Measurements from ENCODE around the gene IL31. TPM values are rescaled to one million over a fixed set of nuclear protein-coding genes. Genes with fewer than 3 reads are reported as not detected.

Gene IL31
- total RNA-seq, 1 donor from 2014 or later: not detected

DNA sequence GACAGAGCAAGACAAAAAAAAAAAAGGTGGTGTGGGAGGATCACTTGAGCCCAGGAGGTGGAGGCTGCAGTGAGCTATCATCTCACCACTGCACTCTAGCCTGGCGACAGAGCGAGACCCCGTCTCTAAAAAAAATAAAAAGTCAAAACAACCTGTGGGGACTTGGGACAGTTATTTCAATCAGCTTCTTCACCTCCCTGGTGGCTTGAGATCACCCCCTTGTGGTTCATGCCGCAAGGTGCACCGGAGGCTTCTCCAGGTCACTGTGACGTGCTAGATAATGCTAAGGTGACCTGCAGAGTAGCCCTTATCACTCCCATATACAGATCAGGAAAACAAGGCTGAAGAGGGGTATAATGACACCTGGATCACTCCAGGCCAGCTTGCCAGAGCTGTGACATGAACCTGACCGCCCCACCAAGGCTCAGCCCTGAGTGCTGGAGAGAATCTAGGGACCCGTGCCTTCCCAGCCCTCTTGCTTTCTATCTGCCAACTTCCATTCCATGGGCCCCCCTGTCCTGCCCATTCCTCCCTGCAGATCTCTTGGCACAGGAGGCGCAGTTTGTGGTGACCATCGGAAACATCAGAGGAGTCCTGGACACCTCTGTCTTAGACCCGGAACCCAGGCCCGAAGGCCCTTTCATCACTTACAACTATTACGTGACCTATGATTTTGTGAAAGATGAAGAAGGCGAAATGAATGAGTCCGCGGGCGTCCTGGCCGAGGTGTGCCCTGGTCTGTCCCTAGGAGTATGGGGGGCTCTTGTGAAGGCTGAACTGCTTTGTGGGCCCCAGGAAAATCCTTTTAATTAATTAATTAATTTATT is 17.0 kb upstream of the IL31 start:
- DNase-seq (ENCODE audit: low spot score): no peak
- TF ChIP-seq, protein P1, sequence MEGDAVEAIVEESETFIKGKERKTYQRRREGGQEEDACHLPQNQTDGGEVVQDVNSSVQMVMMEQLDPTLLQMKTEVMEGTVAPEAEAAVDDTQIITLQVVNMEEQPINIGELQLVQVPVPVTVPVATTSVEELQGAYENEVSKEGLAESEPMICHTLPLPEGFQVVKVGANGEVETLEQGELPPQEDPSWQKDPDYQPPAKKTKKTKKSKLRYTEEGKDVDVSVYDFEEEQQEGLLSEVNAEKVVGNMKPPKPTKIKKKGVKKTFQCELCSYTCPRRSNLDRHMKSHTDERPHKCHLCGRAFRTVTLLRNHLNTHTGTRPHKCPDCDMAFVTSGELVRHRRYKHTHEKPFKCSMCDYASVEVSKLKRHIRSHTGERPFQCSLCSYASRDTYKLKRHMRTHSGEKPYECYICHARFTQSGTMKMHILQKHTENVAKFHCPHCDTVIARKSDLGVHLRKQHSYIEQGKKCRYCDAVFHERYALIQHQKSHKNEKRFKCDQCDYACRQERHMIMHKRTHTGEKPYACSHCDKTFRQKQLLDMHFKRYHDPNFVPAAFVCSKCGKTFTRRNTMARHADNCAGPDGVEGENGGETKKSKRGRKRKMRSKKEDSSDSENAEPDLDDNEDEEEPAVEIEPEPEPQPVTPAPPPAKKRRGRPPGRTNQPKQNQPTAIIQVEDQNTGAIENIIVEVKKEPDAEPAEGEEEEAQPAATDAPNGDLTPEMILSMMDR (IDR thresholded peaks at IDR 0.05): peak; percentile 83
- H3K9me3 Mint-ChIP-seq (ENCODE audit: low read depth): peaks cover 13% of the 10 kb centered on the region
- H3K27me3 Mint-ChIP-seq (ENCODE audit: low read depth): peaks cover 3% of the 10 kb centered on the region
- no peak overlapping the region for H3K27ac Mint-ChIP-seq (ENCODE audit: unreplicated experiment)
- no peaks in the 10 kb centered on the region for H3K4me1 Mint-ChIP-seq (ENCODE audit: low read depth)
- H3K4me3 Mint-ChIP-seq (ENCODE audit: unreplicated experiment): no peak overlapping the region
- H3K36me3 Mint-ChIP-seq (ENCODE audit: low read depth): peaks cover 7% of the 10 kb centered on the region

DNA sequence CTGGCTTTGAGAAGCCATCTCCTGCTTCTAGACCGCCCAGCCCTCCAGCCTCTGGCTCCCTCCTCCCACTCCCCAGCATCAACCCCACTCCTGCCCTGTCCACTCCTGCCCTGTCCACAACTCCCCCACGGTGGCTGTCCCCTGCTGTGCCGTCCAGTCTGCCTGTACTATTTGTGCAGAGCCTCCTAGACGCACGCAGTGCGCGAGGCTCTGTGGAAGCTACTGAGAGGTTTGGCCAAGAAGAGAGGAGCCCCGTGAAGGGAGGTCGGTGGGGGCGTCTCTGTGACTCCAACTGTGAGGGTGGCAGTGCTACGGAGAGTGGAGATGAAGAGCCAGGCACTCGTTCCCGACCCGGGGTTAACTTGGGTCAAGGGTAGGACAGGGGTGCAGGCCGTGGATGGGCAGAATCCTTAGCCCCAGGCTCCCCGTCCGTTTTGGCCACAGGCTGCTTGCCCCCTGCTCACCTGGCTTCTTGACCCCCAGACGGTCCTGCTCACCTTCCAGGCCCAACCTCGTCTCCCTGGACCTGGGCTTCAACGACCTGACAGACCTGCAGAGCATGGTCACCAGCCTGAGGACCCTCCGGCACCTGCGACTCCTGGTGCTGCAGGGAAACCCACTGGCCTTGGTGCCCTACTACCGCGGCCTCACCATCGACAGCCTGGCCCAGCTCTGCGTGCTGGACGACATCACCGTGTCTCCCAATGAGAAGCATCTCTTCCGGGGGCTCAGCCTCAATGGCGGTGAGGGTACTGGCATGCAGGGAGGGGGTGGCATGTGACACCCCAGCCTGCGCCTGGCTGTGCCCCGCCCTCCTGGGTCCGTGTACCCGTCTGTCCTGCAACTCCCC is 15.8 kb upstream of the IL31 start:
- H3K36me3 Mint-ChIP-seq (ENCODE audit: low read depth): peaks cover 2% of the 10 kb centered on the region
- no peaks in the 10 kb centered on the region for H3K4me1 Mint-ChIP-seq (ENCODE audit: low read depth)
- no peak for DNase-seq (ENCODE audit: low spot score)
- TF ChIP-seq, protein P1 (IDR thresholded peaks at IDR 0.05): no peak
- H3K27me3 Mint-ChIP-seq (ENCODE audit: low read depth): peaks cover 3% of the 10 kb centered on the region
- H3K4me3 Mint-ChIP-seq (ENCODE audit: unreplicated experiment): no peak overlapping the region
- no peak overlapping the region for H3K27ac Mint-ChIP-seq (ENCODE audit: unreplicated experiment)
- peaks cover 3% of the 10 kb centered on the region for H3K9me3 Mint-ChIP-seq (ENCODE audit: low read depth)

DNA sequence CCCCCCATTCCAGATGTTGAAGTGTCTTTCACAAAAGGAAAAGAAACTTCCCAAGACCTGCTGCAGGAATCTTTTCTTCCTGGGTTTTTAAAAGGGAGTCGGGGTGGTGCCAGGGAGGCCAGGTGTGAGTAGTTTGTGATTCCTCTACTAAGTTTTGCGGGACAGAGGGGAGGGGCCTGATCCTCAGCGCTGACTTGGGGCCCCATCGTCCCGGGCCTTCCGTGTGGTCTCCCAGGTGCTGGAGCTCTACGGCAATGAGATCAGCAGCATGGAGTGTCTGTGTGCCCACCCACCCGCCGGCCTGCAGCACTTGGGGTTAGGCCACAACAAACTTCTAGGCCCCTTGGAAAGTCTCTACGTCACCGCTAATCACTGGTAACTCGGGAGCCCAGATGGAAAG is 13.4 kb upstream of the IL31 start:
- Mint-ChIP-seq H3K4me1 (ENCODE audit: low read depth) (peaks cover 3% of the 10 kb centered on the region), H3K4me3 (ENCODE audit: unreplicated experiment) (no peak overlapping the region), H3K27me3 (ENCODE audit: low read depth) (peaks cover 1% of the 10 kb centered on the region), H3K27ac (ENCODE audit: unreplicated experiment) (no peak overlapping the region), H3K9me3 (ENCODE audit: low read depth) (no peaks in the 10 kb centered on the region), H3K36me3 (ENCODE audit: low read depth) (no peaks in the 10 kb centered on the region)
- TF ChIP-seq, protein P1 (IDR thresholded peaks at IDR 0.05): no peak
- no peak for DNase-seq (ENCODE audit: low spot score)

DNA sequence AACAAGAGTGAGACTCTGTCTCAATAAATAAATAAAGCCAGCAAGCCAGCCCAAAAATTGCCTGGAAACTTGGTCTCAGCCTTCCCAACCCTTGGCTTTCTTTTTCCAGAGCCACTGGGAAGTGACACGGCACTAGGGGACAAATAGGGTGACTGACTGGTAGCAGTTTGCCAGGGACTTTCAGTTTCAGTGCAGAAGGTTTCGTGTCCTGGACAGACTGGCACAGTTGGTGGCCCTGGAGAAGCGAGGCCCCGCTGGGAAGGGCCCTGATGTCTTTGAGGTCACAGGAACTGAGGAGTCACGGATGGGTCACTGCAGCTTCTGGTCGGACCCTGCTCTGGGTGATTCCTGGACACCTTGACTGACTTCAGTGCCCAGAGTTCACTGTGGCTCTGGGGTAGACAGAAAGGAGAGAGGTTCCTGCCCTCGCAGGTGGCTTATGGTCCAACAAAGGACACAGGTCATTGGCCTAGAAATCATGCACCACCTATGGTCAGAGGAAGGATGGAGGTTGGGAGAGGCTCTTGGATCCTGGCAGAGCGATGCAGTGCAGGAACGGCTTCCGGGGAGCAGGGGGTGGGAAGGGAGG is 11.6 kb upstream of the IL31 start:
- DNase-seq (ENCODE audit: low spot score): no peak
- no peaks in the 10 kb centered on the region for H3K9me3 Mint-ChIP-seq (ENCODE audit: low read depth)
- no peak overlapping the region for H3K27ac Mint-ChIP-seq (ENCODE audit: unreplicated experiment)
- H3K4me3 Mint-ChIP-seq (ENCODE audit: unreplicated experiment): no peak overlapping the region
- TF ChIP-seq, protein P1 (IDR thresholded peaks at IDR 0.05): no peak
- peaks cover 5% of the 10 kb centered on the region for H3K4me1 Mint-ChIP-seq (ENCODE audit: low read depth)
- H3K27me3 Mint-ChIP-seq (ENCODE audit: low read depth): no peaks in the 10 kb centered on the region
- H3K36me3 Mint-ChIP-seq (ENCODE audit: low read depth): no peaks in the 10 kb centered on the region

DNA sequence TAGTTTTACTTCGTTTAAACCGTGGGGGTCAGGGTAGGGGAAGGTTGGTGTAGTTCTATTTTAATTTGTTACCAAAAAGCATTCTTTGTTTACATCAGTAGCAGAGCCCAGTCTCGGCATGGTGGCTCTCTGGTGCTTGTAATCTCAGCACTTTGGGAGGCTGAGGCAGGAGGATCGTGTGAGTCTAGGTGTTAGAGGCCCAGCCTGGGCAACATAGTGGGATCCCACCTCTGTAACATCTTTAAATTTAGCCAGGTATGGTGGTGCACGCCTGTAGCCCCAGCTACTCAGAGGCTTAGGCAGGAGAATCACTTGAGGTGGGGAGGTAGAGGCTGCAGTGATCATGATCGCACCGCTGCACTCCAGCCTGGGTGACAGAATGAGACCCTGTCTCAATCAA is 11.1 kb upstream of the IL31 start:
- TF ChIP-seq, protein P1 (IDR thresholded peaks at IDR 0.05): no peak
- H3K27me3 Mint-ChIP-seq (ENCODE audit: low read depth): no peaks in the 10 kb centered on the region
- H3K4me1 Mint-ChIP-seq (ENCODE audit: low read depth): peaks cover 7% of the 10 kb centered on the region
- DNase-seq (ENCODE audit: low spot score): no peak
- H3K9me3 Mint-ChIP-seq (ENCODE audit: low read depth): no peaks in the 10 kb centered on the region
- no peak overlapping the region for H3K27ac Mint-ChIP-seq (ENCODE audit: unreplicated experiment)
- no peak overlapping the region for H3K4me3 Mint-ChIP-seq (ENCODE audit: unreplicated experiment)
- no peaks in the 10 kb centered on the region for H3K36me3 Mint-ChIP-seq (ENCODE audit: low read depth)

Data from chondrocyte (in vitro differentiated cells).